ENCODE results near the gene NCR2.

GRCh38 chr6:41370488-41371111 is 35.2 kb downstream of the NCR2 start:
- no peak for TF ChIP-seq SMARCA4 (IDR thresholded peaks at IDR 0.05)
- no peak for TF ChIP-seq CXXC5 (CRISPR knock-in tag; IDR thresholded peaks at IDR 0.05)
- TF ChIP-seq ZNF449 (CRISPR knock-in tag; IDR thresholded peaks at IDR 0.05) = no peak
- TF ChIP-seq NFIC (IDR thresholded peaks at IDR 0.05) = no peak
- no peak for TF ChIP-seq CBX5 (IDR thresholded peaks at IDR 0.05; ENCODE audit: borderline replicate concordance, low read depth)
- TF ChIP-seq ZNF24 (IDR thresholded peaks at IDR 0.05) = no peak
- TF ChIP-seq GTF2A2 (tag; IDR thresholded peaks at IDR 0.05) = no peak
- no peak for TF ChIP-seq MTF1 (CRISPR knock-in tag; IDR thresholded peaks at IDR 0.05; ENCODE audit: borderline replicate concordance)
- no peak for TF ChIP-seq CTCF (IDR thresholded peaks at IDR 0.05 in 2 of 3, conservative IDR thresholded peaks at IDR 0.05 in 1 of 3; ENCODE audit: insufficient read depth in 2 of 3, low read depth in 1 of 3, low read length in 3 of 3)
- no peak for TF ChIP-seq ATF7 (IDR thresholded peaks at IDR 0.05)
- no peak for TF ChIP-seq VEZF1 (CRISPR knock-in tag; IDR thresholded peaks at IDR 0.05)
- no peak for TF ChIP-seq E2F1 (CRISPR knock-in tag; IDR thresholded peaks at IDR 0.05)
